IPS-20b (cell line): ENCODE data around the gene HECTD2.
"Not testable (repeated sequence)": the region's sequence is repeated elsewhere in the genome, so short reads cannot be mapped to it uniquely, and the experiment has no call there.

Experiments used
- H3K27ac ChIP-seq: one replicate; pipeline ENCODE4 v1.5.1; 2013; ENCODE audit warnings: low read length
- H3K27me3 ChIP-seq: 2 replicates; pipeline ENCODE4 v1.6.1; 2013; ENCODE audit warnings: mild to moderate bottlenecking, low read length, inconsistent platforms; ENCODE audit not compliant: insufficient read depth
- H3K36me3 ChIP-seq: 2 replicates; pipeline ENCODE4 v1.6.1; 2013; ENCODE audit warnings: low read depth, mild to moderate bottlenecking, inconsistent platforms, low read length, moderate library complexity; ENCODE audit not compliant: insufficient read depth
- H3K4me1 ChIP-seq: 2 replicates; pipeline ENCODE4 v1.6.1; 2013; ENCODE audit warnings: mild to moderate bottlenecking, control low read depth, inconsistent platforms, low read length, moderate library complexity; ENCODE audit not compliant: insufficient read depth
- H3K4me3 ChIP-seq: 2 replicates; pipeline ENCODE4 v1.5.1; 2013; ENCODE audit warnings: mild to moderate bottlenecking, low read length, inconsistent platforms
- H3K9ac ChIP-seq: 2 replicates; pipeline ENCODE4 v1.6.1; 2013; ENCODE audit warnings: low read depth, mild to moderate bottlenecking, inconsistent platforms, low read length, moderate library complexity
- H3K9me3 ChIP-seq: 2 replicates; pipeline ENCODE4 v1.6.1; 2013; ENCODE audit warnings: mild to moderate bottlenecking, low read depth, low read length, inconsistent platforms; ENCODE audit not compliant: insufficient read depth

Gene HECTD2

DNA sequence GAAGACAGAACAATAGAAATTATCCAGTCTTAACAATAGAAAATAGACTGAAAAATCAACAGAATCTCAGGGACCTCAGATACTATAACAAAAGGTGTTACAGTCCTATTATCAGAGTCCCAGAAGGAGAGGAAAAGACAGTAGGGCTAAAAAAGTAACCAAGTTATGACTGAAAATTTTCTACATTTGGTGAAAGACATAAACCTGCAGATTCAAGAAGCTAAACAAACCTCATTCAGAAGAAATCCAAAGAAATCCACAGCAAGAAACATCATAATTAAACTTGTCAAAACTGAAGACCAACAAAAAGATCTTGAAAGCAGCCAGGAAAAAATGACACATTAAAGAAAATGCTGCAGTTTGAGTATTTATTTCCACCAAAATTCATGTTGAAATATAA, 41.9 kb downstream of the HECTD2 start:
- Histone ChIP-seq H3K4me1 (no peaks in the 10 kb centered on the region), H3K27ac (no peak overlapping the region), H3K9ac (no peak overlapping the region), H3K27me3 (no peaks in the 10 kb centered on the region), H3K9me3 (peaks cover 23% of the 10 kb centered on the region; the same call in 1 of the 2 replicates), H3K36me3 (no peaks in the 10 kb centered on the region), H3K4me3 (no peak overlapping the region)

DNA sequence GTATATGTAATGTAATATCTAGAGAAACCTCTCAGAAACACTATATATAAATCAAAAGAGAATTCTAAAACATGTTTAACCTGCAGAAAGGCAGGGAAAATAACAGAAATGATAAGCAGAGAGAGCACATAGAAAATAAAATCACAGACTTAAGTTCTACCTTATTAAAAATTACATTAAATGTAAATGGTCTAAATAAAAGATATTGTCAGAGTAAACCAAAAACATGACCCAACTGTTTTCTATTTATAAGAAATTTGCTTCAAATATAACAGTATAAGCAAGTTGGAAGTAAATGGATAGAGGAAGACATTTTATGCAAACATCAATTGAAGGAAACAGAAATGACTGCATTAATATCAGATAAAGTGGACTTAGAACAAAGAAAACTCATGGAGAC, 43.4 kb downstream of the HECTD2 start:
- Histone ChIP-seq H3K9me3 (peaks cover 23% of the 10 kb centered on the region; the same call in 1 of the 2 replicates), H3K36me3 (no peaks in the 10 kb centered on the region), H3K9ac (no peak overlapping the region), H3K4me1 (no peaks in the 10 kb centered on the region), H3K4me3 (no peak overlapping the region), H3K27me3 (no peaks in the 10 kb centered on the region), H3K27ac (no peak overlapping the region)

DNA sequence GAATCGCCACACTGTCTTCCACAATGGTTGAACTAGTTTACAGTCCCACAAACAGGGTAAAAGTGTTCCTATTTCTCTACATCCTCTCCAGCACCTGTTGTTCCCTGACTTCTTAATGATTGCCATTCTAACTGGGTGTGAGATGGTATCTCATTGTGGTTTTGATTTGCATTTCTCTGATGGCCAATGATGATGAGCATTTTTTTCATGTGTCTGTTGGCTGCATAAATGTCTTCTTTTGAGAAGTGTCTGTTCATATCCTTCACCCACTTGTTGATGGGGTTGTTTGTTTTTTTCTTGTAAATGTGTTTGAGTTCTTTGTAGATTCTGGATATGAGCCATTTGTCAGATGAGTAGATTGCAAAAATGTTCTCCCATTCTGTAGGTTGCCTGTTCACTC, 45.0 kb downstream of the HECTD2 start:
- not testable (repeated sequence) for H3K4me1 ChIP-seq, H3K9ac ChIP-seq, H3K27ac ChIP-seq, H3K27me3 ChIP-seq, H3K36me3 ChIP-seq, H3K4me3 ChIP-seq
- H3K9me3 ChIP-seq, result peaks cover 23% of the 10 kb centered on the region; the same call in 1 of the 2 replicates

DNA sequence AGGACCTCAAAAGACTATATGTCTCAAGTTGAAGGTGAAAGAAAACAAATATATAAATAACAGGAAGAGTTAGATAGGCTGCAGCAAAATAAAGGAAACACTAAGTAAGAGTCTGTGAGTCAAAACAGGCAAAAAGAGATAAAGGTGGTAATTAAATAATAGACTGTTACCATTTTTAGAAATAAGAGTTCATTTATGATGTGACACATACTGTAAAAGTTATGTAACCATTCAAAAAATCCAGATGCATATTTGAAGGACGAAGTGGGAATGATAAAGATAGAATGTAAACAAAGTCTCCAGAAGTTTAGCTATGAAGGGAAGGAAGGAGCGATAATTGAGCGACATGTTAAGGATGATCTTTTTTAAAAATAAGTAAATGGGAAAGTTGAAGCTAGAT, 50.5 kb downstream of the HECTD2 start:
- Histone ChIP-seq H3K9me3 (no peaks in the 10 kb centered on the region), H3K4me1 (no peaks in the 10 kb centered on the region), H3K4me3 (no peak overlapping the region), H3K9ac (no peak overlapping the region), H3K27ac (no peak overlapping the region), H3K36me3 (peaks cover 35% of the 10 kb centered on the region; the same call in 1 of the 2 replicates), H3K27me3 (no peaks in the 10 kb centered on the region)

DNA sequence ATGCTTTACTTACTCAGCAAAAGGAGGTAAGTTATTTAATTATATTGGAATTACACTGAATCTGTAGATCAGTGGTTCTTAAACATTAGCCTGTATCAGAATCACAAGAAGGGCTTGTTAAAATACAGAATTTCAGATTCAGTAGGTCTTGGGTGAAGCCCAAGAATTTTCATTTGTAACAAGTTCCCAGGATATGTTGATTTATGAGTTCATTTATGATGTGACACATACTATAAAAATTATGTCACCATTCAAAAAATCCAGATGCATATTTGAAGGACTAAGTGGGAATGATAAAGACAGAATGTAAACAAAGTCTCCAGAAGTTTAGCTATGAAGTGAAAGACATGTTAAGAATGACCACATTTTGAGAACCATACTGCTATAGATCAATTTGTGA, 52.3 kb downstream of the HECTD2 start:
- no peak overlapping the region for H3K27ac ChIP-seq
- H3K4me1 ChIP-seq, result no peaks in the 10 kb centered on the region
- H3K9ac ChIP-seq, result no peak overlapping the region
- peaks cover 45% of the 10 kb centered on the region; the same call in 1 of the 2 replicates for H3K36me3 ChIP-seq
- H3K9me3 ChIP-seq, result peaks cover under 1% of the 10 kb centered on the region; the same call in 1 of the 2 replicates
- no peaks in the 10 kb centered on the region for H3K27me3 ChIP-seq
- H3K4me3 ChIP-seq, result no peak overlapping the region

DNA sequence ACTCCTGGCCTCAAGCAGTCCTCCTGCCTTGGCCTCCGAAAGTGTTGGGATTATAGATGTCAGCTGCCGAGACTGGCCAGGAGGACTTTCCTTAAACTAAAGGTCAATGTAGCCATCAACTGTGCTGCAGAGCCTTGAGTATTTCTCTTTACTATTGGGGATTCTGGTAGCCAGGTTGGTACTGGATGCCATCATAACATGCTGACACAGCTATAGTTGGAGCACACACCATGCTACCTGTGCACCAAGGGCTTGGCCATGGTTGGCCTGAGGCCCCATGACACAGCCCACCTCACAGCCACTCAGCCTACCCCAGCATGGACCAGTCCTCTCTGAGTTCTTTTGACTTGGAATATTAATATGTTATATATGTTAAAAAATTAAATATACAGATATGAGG, 54.4 kb downstream of the HECTD2 start:
- no peak overlapping the region for H3K9ac ChIP-seq
- H3K36me3 ChIP-seq, result peaks cover 53% of the 10 kb centered on the region; the same call in 1 of the 2 replicates
- peaks cover 19% of the 10 kb centered on the region for H3K9me3 ChIP-seq
- H3K27ac ChIP-seq, result no peak overlapping the region
- no peaks in the 10 kb centered on the region for H3K27me3 ChIP-seq
- no peaks in the 10 kb centered on the region for H3K4me1 ChIP-seq
- no peak overlapping the region for H3K4me3 ChIP-seq

DNA sequence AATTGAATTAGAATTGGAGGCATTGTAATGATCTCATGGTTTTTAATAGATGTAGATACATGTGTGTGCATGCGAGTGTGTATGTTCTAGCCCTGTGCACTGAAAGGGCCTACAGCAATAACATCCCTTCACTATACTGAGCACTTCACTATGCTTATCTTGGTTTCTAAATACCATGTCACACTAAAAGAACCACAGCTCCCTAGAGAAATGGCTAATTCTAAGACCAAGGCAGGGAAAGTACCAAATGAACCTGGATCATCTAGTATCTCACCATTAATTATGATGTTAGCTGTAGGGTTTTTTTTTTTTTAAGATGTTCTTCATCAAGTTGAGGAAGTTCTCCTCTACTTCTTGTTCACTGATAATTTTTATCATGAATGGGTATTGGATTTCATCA, 55.1 kb downstream of the HECTD2 start:
- Histone ChIP-seq H3K9me3 (peaks cover 21% of the 10 kb centered on the region), H3K9ac (no peak overlapping the region)

DNA sequence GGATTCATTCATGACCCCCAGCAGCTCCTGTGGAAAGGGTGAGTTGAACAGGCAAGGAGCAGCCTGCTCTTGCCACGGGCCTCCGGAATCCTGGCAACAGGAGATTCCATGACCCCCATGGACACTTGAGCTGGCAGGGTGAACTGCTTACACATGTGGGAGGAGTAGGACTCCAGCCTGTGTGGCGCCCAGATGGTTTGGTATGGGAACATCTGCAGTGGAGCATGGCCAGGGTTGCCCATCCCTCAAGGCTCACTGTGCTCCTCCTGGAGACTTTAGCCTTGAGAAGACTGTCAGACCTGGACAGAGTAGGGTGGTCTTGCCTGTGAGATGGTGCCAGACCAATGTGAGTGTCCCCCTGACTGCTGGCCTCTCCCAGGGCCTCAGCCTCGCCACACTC, 57.0 kb downstream of the HECTD2 start:
- Histone ChIP-seq H3K4me1 (no peaks in the 10 kb centered on the region), H3K9ac (no peak overlapping the region), H3K27me3 (no peaks in the 10 kb centered on the region), H3K27ac (no peak overlapping the region), H3K4me3 (no peak overlapping the region), H3K36me3 (peaks cover 46% of the 10 kb centered on the region; the same call in 1 of the 2 replicates), H3K9me3 (peaks cover 26% of the 10 kb centered on the region)

More for the DNA sequence above, 55.1 kb downstream of the HECTD2 start:
- Histone ChIP-seq H3K27me3 (no peaks in the 10 kb centered on the region), H3K36me3 (peaks cover 52% of the 10 kb centered on the region; the same call in 1 of the 2 replicates), H3K4me1 (no peaks in the 10 kb centered on the region), H3K4me3 (no peak overlapping the region), H3K27ac (no peak overlapping the region)

DNA sequence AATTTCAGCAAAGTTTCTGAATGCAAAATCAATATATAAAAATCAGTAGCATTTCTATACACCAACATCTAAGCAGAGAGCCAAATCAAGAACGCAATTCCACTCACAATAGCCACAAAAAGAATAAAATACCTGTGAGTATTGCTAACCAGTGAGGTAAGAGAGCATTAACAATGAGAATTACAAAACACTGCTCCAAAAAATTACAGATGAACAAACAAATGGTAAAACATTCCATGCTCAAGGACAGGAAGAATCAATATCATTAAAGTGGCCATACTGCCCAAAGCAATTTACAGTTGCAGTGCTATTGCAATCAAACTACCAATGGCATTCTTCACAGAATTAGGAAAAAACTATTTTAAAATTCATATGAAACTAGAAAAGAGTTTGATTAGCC, 61.5 kb downstream of the HECTD2 start:
- Histone ChIP-seq H3K4me3 (no peak overlapping the region), H3K27ac (no peak overlapping the region)

DNA sequence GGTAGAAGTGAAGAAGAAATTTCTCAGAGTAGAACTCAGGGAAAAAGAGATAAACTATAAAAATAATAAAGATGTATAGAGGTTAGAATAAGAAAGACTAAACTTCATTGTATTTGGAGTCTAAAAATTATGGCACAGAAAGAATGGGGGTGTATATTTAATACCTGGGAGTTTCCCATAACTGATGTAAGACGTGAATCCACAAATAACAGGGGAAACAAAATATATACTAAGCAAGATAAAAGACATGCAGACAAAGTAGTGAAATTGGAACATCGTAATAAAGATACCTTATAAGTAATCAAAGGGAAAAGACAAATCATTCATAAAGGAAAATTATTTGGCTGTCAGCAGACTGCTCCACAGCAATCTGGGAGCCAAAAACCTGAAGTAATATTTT, 62.8 kb downstream of the HECTD2 start:
- no peak overlapping the region for H3K9ac ChIP-seq
- H3K27me3 ChIP-seq, result no peaks in the 10 kb centered on the region
- H3K27ac ChIP-seq, result no peak overlapping the region
- H3K4me3 ChIP-seq, result no peak overlapping the region
- no peaks in the 10 kb centered on the region for H3K4me1 ChIP-seq
- H3K9me3 ChIP-seq, result peaks cover 20% of the 10 kb centered on the region
- peaks cover 3% of the 10 kb centered on the region; the same call in 1 of the 2 replicates for H3K36me3 ChIP-seq

More for the DNA sequence above, 61.5 kb downstream of the HECTD2 start:
- Histone ChIP-seq H3K9me3 (peaks cover 26% of the 10 kb centered on the region), H3K4me1 (no peaks in the 10 kb centered on the region), H3K27me3 (no peaks in the 10 kb centered on the region), H3K9ac (no peak overlapping the region), H3K36me3 (peaks cover 16% of the 10 kb centered on the region; the same call in 1 of the 2 replicates)

DNA sequence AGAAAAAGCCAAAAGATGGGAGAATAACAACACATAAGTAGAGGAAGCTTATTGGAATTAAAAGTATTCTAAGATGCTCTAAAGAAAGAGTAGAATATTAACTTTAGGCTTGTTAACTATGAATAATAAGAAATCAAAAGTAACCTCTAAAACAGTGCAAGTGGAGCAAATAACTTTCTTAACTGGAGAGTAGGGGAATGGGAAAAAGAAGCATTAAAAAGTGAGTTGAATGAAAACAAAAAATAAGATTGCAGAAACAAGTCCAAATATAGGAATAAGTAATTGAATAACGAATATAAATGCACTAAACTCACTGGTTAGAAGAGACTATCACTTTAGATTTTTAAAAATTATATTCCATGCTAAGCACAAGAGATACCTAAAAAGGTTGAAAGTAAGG, 63.9 kb downstream of the HECTD2 start:
- Histone ChIP-seq H3K4me3 (no peak overlapping the region), H3K4me1 (no peaks in the 10 kb centered on the region), H3K27ac (no peak overlapping the region), H3K9ac (no peak overlapping the region), H3K27me3 (no peaks in the 10 kb centered on the region), H3K9me3 (peaks cover 12% of the 10 kb centered on the region; the same call in 1 of the 2 replicates), H3K36me3 (no peaks in the 10 kb centered on the region)

DNA sequence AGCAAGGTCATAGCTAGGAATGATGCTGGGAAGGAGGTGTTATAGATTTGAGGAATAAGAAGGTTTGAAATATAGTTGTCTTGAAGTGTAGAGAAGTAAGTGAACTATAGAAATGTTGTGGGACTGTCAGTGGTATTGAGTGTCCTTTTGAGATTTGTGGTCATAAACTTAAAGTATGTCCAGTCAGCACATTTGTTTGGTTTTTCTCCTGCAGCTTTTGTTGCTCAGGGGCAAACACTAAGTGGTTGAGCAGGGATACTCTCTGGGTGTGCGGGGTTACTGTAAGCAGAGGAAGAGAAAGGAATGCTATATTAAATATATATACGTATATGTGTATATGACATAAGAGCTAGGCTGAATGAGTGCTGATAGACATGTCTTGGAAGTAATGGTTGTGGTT, 67.1 kb downstream of the HECTD2 start:
- Histone ChIP-seq H3K27me3 (no peaks in the 10 kb centered on the region), H3K9ac (no peak overlapping the region), H3K27ac (no peak overlapping the region), H3K4me1 (no peaks in the 10 kb centered on the region), H3K4me3 (no peak overlapping the region), H3K9me3 (no peaks in the 10 kb centered on the region), H3K36me3 (no peaks in the 10 kb centered on the region)
